IMR-90 (cell line): ENCODE data around the gene TMEM63A. TPM values are rescaled to one million over a fixed set of nuclear protein-coding genes. Genes with fewer than 3 reads are reported as not detected.

Experiments used
- ATAC-seq: fragments of 200-7000 bp; cut with Tn5 transposase; 2 replicates; pipeline ENCODE4 v1.9.1; 2020; ENCODE audit warnings: low read depth, mild to moderate bottlenecking, moderate library complexity
- BruUV-seq: library from RNA; stranded (reverse); fragments of 400-500 nt; replicated peaks from 2 replicates; lab custom pipeline; 2021; lab: Mats Ljungman, UMichigan
- CTCF ChIA-PET: fragments of 300-600 bp; formaldehyde crosslinking; extraction: SDS; loops from one replicate; lab custom pipeline; 2021; ENCODE audit warnings: antibody characterized with exemption; lab: Yijun Ruan, JAX
- POLR2A ChIA-PET: fragments of 300-600 bp; sonication (Branson Sonifier 250); formaldehyde crosslinking; loops from one replicate; lab custom pipeline; 2022; ENCODE audit warnings: antibody characterized with exemption; ENCODE audit not compliant: unreplicated experiment; lab: Charles Lee
- DNase-seq: peaks from one replicate; pipeline ENCODE4 v3.0.0; 2013
- H2AFZ ChIP-seq: replicated peaks from 2 replicates; pipeline ENCODE3; 2013; ENCODE audit warnings: low read length, mild to moderate bottlenecking; ENCODE audit not compliant: poor library complexity
- H2AK5ac ChIP-seq: 2 replicates; pipeline ENCODE4 v1.6.1; 2013; ENCODE audit warnings: low read depth, low read length, inconsistent platforms
- H2AK9ac ChIP-seq: replicated peaks from 2 replicates; pipeline ENCODE3; 2013; ENCODE audit warnings: mild to moderate bottlenecking, low read depth, low read length, moderate library complexity; ENCODE audit not compliant: poor library complexity
- H2BK120ac ChIP-seq: 2 replicates; pipeline ENCODE4 v1.6.1; 2013; ENCODE audit warnings: low read depth, low read length, inconsistent platforms
- H2BK15ac ChIP-seq: 3 replicates; pipeline ENCODE4 v1.6.1; 2013; ENCODE audit warnings: low read depth, low read length, inconsistent platforms
- H2BK20ac ChIP-seq: 2 replicates; pipeline ENCODE4 v1.6.1; 2013; ENCODE audit warnings: low read depth, mild to moderate bottlenecking, inconsistent platforms, low read length, moderate library complexity
- H2BK5ac ChIP-seq: 2 replicates; pipeline ENCODE4 v1.6.1; 2013; ENCODE audit warnings: mild to moderate bottlenecking, low read depth, low read length, inconsistent platforms; ENCODE audit not compliant: poor library complexity, severe bottlenecking
- H3K14ac ChIP-seq: replicated peaks from 2 replicates; pipeline ENCODE4 v1.6.1; 2013; ENCODE audit warnings: low read depth, low read length, inconsistent platforms
- H3K18ac ChIP-seq: 2 replicates; pipeline ENCODE4 v1.6.1; 2013; ENCODE audit warnings: low read depth, low read length, control low read depth
- H3K23ac ChIP-seq: 2 replicates; pipeline ENCODE4 v1.6.1; 2013; ENCODE audit warnings: low read depth, low read length, inconsistent platforms
- H3K27ac ChIP-seq: 2 replicates; pipeline ENCODE4 v1.5.1; 2013; ENCODE audit warnings: mild to moderate bottlenecking, control low read depth, low read length; ENCODE audit not compliant: insufficient read depth
- H3K27me3 ChIP-seq: 2 replicates; pipeline ENCODE4 v1.6.1; 2013; ENCODE audit warnings: low read length; ENCODE audit not compliant: control insufficient read depth, insufficient read depth
- H3K36me3 ChIP-seq: 2 replicates; pipeline ENCODE4 v1.6.1; 2013; ENCODE audit warnings: low read length, mixed read lengths; ENCODE audit not compliant: control insufficient read depth, insufficient read depth
- H3K4ac ChIP-seq: 2 replicates; pipeline ENCODE4 v1.6.1; 2013; ENCODE audit warnings: low read depth, low read length, inconsistent platforms
- H3K4me1 ChIP-seq: 2 replicates; pipeline ENCODE4 v1.6.1; 2013; ENCODE audit warnings: low read length, mixed read lengths; ENCODE audit not compliant: control insufficient read depth, insufficient read depth
- H3K4me2 ChIP-seq: 2 replicates; pipeline ENCODE4 v1.6.1; 2013; ENCODE audit warnings: low read depth, mild to moderate bottlenecking, control low read depth, low read length, moderate library complexity
- H3K4me3 ChIP-seq: 2 replicates; pipeline ENCODE4 v1.5.1; 2013; ENCODE audit warnings: low read depth, mild to moderate bottlenecking, control low read depth, low read length, moderate library complexity; ENCODE audit not compliant: insufficient read depth
- H3K56ac ChIP-seq: 2 replicates; pipeline ENCODE4 v1.6.1; 2013; ENCODE audit warnings: low read length, inconsistent platforms; ENCODE audit not compliant: insufficient read depth; ENCODE audit errors: extremely low read depth
- H3K79me1 ChIP-seq, 2 experiments: 2 replicates each; pipeline ENCODE4 v1.6.1; 2013; ENCODE audit warnings: low read length in 2 of 2, inconsistent platforms in 1 of 2, low read depth in 1 of 2
- H3K9ac ChIP-seq: 2 replicates; pipeline ENCODE4 v1.6.1; 2013; ENCODE audit warnings: low read depth, low read length, control low read depth
- H3K9me1 ChIP-seq: 2 replicates; pipeline ENCODE4 v1.6.1; 2013; ENCODE audit warnings: low read length, inconsistent platforms; ENCODE audit not compliant: insufficient read depth
- H3K9me3 ChIP-seq: 2 replicates; pipeline ENCODE4 v1.6.1; 2013; ENCODE audit warnings: low read length; ENCODE audit not compliant: control insufficient read depth, insufficient read depth
- H4K20me1 ChIP-seq: 2 replicates; pipeline ENCODE4 v1.6.1; 2013; ENCODE audit warnings: low read length, inconsistent platforms; ENCODE audit not compliant: insufficient read depth
- H4K5ac ChIP-seq: 2 replicates; pipeline ENCODE4 v1.6.1; 2013; ENCODE audit warnings: mild to moderate bottlenecking, low read depth, low read length, control low read depth
- H4K8ac ChIP-seq, 2 experiments: 2 replicates each; pipeline ENCODE4 v1.6.1; 2013; ENCODE audit warnings: low read depth in 2 of 2, low read length in 2 of 2, control low read depth in 1 of 2, inconsistent platforms in 1 of 2
- H4K91ac ChIP-seq: 2 replicates; pipeline ENCODE4 v1.6.1; 2013; ENCODE audit warnings: low read depth, low read length, inconsistent platforms; ENCODE audit not compliant: insufficient read depth
- BHLHE40 ChIP-seq: fragments of 150-350 bp; IDR thresholded peaks from 2 replicates; pipeline ENCODE4 v1.6.1; 2016; ENCODE audit warnings: mild to moderate bottlenecking, low read depth, low read length
- CHD1 ChIP-seq: IDR thresholded peaks from 2 replicates; pipeline ENCODE4 v1.6.1; 2012; ENCODE audit warnings: low read depth, low read length, improper control_type of control experiment
- FOS ChIP-seq: fragments of 150-350 bp; IDR thresholded peaks from 2 replicates; pipeline ENCODE4 v1.6.1; 2016; ENCODE audit warnings: low read depth, low read length
- MAZ ChIP-seq: IDR thresholded peaks from 2 replicates; pipeline ENCODE4 v1.6.1; 2012; ENCODE audit warnings: low read depth, mild to moderate bottlenecking, low read length, improper control_type of control experiment, moderate library complexity, borderline replicate concordance
- RAD21 ChIP-seq: IDR thresholded peaks from 2 replicates; pipeline ENCODE4 v1.6.1; 2012; ENCODE audit warnings: low read length, improper control_type of control experiment
- RCOR1 ChIP-seq: IDR thresholded peaks from 2 replicates; pipeline ENCODE4 v1.6.1; 2012; ENCODE audit warnings: mild to moderate bottlenecking, low read length, improper control_type of control experiment; ENCODE audit not compliant: insufficient replicate concordance
- RFX5 ChIP-seq: IDR thresholded peaks from 2 replicates; pipeline ENCODE4 v1.8.0; 2012; ENCODE audit warnings: low read depth, mild to moderate bottlenecking, low read length, moderate library complexity
- SMC3 ChIP-seq: fragments of 150-350 bp; IDR thresholded peaks from 2 replicates; pipeline ENCODE4 v1.6.1; 2016; ENCODE audit warnings: low read depth, mild to moderate bottlenecking, antibody characterized with exemption, low read length, moderate library complexity
- WGBS, 2 experiments: methylation state at CpG; one replicate each; pipeline versions ENCODE4 v1.1.5 to v1.1.7; 2013; ENCODE audit warnings: missing lambda C conversion rate in 2 of 2; ENCODE audit not compliant: insufficient read length in 1 of 2; ENCODE audit errors: extremely low coverage in 2 of 2; 5-methylcytosine and 5-hydroxymethylcytosine counted together
- dilution Hi-C: fragments of 300-500 bp; cut with HindIII; formaldehyde crosslinking; loops from one replicate; pipeline ENCODE4 v1.14.3; 2018; ENCODE audit warnings: low sequenced_read_pairs; ENCODE audit not compliant: unreplicated experiment
- in situ Hi-C: fragments of 300-500 bp; cut with MboI; formaldehyde crosslinking; loops from 3 replicates; pipeline ENCODE4 v1.14.3; 2019; ENCODE audit warnings: low sequenced_read_pairs, inconsistent platforms, mixed read lengths
- intact Hi-C: fragments of 100-400 bp; cut with micrococcal nuclease; formaldehyde crosslinking; loops from 2 replicates; pipeline ENCODE4 v1.10.0; 2022
- polyA plus RNA-seq, 3 experiments: library from polyadenylated mRNA; depleted of rRNA; stranded (reverse); fragments of >200 nt; gene quantifications; 2 replicates each; pipeline ENCODE4 v1.2.3, GENCODE V29; 2012; ENCODE audit warnings: low replicate concordance in 1 of 3
- total RNA-seq: library from RNA; depleted of rRNA; stranded (reverse); fragments of >200 nt; gene quantifications from 2 replicates; pipeline ENCODE4 v1.2.3, GENCODE V29; 2012
- TF ChIP-seq, protein P1 (sequence below): conservative IDR thresholded peaks from 2 replicates; pipeline ENCODE4 v1.5.1; 2012; ENCODE audit warnings: mild to moderate bottlenecking, low read depth, low read length, improper control_type of control experiment
- TF ChIP-seq, protein P2 (sequence below): fragments of 150-350 bp; IDR thresholded peaks from 2 replicates; pipeline ENCODE4 v1.6.1; 2016; ENCODE audit warnings: low read depth, mild to moderate bottlenecking, low read length, moderate library complexity, borderline replicate concordance

TMEM63A gene
- total and polyA plus RNA-seq, 2 of the 4 experiments (the other 2 are of a cell fraction) = 4.7 to 23.3 TPM

DNA sequence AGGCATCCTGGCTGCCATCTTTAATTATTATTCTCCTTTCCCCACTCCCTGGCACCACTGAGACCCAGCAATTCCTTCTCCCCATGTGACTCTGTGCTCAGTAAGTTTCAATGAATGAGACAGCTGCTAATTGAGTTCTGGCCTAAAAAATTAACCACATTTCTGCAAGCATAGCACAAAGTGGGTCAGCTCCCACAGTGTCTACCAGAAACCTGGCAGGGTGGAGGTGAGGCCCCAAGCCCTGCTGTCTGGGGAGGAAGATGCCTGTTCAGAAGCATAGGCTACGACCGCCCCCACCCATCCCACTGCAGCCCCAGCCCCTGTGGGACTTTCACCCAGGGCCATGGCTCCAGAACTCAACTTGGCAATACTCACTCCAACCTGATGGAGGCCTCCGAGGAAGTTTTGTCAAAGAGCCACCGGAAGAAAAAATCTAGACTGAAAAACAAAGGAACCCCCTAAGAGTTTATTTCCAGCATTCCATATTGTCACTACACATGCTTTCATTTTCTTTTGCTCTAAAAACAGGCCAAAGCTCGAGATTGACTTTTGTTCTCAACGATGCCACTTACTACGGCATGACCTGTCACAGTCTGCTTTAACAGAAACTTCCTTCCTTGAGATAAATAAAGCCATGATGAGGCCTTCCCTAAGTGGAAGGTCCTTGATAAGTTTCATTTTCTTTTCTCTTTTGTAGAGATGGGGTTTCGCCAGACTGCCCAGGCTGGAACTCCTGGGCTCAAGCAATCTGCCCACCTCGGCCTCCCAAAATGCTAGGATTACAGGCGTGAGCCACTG is 26.5 kb downstream of the TMEM63A start:
- Histone ChIP-seq H2BK120ac (no peak overlapping the region), H2AK5ac (no peak overlapping the region), H2BK15ac (no peak overlapping the region), H3K4me1 (no peaks in the 10 kb centered on the region), H3K9me1 (peaks cover 6% of the 10 kb centered on the region), H2BK20ac (no peak overlapping the region), H3K27ac (no peak overlapping the region), H3K79me1 (no peaks in the 10 kb centered on the region), H4K20me1 (no peaks in the 10 kb centered on the region; the same call in 1 of the 2 replicates), H3K4me3 (no peak overlapping the region), H3K23ac (no peak overlapping the region), H3K4ac (no peak overlapping the region), H3K18ac (no peak overlapping the region), H4K5ac (no peak overlapping the region), H3K36me3 (peaks cover 39% of the 10 kb centered on the region), H4K91ac (no peak overlapping the region), H3K4me2 (no peak overlapping the region), H2AK9ac (no peak overlapping the region), H3K27me3 (no peaks in the 10 kb centered on the region), H3K9me3 (no peaks in the 10 kb centered on the region), H3K56ac (no peak overlapping the region), H3K14ac (no peak overlapping the region), H2BK5ac (no peak overlapping the region), H2AFZ (no peak overlapping the region), H4K8ac (no peak overlapping the region), H3K9ac (no peak overlapping the region)
- ChIA-PET CTCF (no interaction called here), POLR2A (no interaction called here)
- ATAC-seq (no peak), DNase-seq (no peak)
- in situ Hi-C loops = no loop called here
- intact Hi-C loops = no loop called here
- WGBS, 2 experiments = 73% methylated on average over 3 of the region's 10 CpGs; no CpG with 5 or more reads in 1 of the 2 experiments
- no TSS peak for BruUV-seq
- dilution Hi-C loops = no loop called here
- TF ChIP-seq RCOR1 = no peak
- no peak for TF ChIP-seq RAD21
- TF ChIP-seq BHLHE40 = no peak
- no peak for TF ChIP-seq MAZ
- no peak for TF ChIP-seq SMC3
- TF ChIP-seq CHD1 = no peak
- no peak for TF ChIP-seq RFX5
- TF ChIP-seq, protein P1, sequence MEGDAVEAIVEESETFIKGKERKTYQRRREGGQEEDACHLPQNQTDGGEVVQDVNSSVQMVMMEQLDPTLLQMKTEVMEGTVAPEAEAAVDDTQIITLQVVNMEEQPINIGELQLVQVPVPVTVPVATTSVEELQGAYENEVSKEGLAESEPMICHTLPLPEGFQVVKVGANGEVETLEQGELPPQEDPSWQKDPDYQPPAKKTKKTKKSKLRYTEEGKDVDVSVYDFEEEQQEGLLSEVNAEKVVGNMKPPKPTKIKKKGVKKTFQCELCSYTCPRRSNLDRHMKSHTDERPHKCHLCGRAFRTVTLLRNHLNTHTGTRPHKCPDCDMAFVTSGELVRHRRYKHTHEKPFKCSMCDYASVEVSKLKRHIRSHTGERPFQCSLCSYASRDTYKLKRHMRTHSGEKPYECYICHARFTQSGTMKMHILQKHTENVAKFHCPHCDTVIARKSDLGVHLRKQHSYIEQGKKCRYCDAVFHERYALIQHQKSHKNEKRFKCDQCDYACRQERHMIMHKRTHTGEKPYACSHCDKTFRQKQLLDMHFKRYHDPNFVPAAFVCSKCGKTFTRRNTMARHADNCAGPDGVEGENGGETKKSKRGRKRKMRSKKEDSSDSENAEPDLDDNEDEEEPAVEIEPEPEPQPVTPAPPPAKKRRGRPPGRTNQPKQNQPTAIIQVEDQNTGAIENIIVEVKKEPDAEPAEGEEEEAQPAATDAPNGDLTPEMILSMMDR = no peak
- TF ChIP-seq, protein P2, sequence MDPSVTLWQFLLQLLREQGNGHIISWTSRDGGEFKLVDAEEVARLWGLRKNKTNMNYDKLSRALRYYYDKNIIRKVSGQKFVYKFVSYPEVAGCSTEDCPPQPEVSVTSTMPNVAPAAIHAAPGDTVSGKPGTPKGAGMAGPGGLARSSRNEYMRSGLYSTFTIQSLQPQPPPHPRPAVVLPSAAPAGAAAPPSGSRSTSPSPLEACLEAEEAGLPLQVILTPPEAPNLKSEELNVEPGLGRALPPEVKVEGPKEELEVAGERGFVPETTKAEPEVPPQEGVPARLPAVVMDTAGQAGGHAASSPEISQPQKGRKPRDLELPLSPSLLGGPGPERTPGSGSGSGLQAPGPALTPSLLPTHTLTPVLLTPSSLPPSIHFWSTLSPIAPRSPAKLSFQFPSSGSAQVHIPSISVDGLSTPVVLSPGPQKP = no peak
- TF ChIP-seq FOS = no peak
